ENCODE measurements around the gene PARP15. TPM values are rescaled to one million over a fixed set of nuclear protein-coding genes. Genes with fewer than 3 reads are reported as not detected.
"Not testable (repeated sequence)": the region's sequence is repeated elsewhere in the genome, so short reads cannot be mapped to it uniquely, and the experiment has no call there.

Gene PARP15
- total RNA-seq, 5 donors from 2014 or later (not counting 1 experiment from before 2014, with no cell fraction given), result 37.3 to 74.9 (median 72.5) TPM

DNA sequence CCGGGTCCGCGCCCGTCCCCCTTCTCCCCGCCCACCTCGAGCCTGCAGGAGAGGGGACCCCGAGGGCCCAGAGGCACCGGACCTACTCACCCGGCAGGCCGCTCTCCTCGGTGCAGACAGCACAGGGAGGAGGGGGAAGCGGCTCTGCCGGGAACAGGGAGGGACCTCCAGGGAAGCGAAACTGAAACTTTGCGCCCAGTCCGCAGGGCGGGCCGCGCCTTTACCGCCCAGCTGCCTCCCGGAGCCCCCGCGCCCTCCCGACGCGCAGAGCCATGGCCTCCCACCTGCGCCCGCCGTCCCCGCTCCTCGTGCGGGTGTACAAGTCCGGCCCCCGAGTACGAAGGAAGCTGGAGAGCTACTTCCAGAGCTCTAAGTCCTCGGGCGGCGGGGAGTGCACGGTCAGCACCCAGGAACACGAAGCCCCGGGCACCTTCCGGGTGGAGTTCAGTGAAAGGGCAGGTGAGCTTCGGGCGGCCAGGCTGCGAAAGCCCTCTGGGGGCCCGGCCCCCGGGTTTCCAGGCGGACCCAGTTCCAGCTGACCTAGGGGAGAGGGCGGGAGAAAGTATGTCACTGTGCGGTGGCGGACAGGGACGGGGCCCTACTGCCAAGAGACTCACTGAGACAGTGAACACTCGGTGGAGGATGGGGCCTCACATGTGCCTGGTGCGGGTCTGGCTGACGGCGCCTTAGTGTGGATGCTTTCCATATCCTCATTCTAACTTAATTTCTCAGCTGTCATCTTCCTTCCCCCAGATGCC, 13.1 kb upstream of the PARP15 start, which contains the start of the genes DTX3L and PARP9:
DTX3L (plus strand) TSS at position 184 of the 758 bp plus-strand sequence; CDS start at position 273, 89 bp downstream.
PARP9 (minus strand) TSS at position 146 of the 758 bp plus-strand sequence. CDS start 4,680 bp downstream, outside the sequence.
- WGBS (ENCODE audit: insufficient coverage), result under 1% methylated on average over 48 of the region's 56 CpGs
- peaks cover 0 to 39% of the 10 kb centered on the region in 2 donors for H3K36me3 ChIP-seq (ENCODE audit: control insufficient read depth in 2 of 2, extremely low read depth in 1 of 2, insufficient read depth in 1 of 2, low read length in 1 of 2)
- no peaks in the 10 kb centered on the region for H3K9me3 ChIP-seq
- POLR2A ChIA-PET, result interaction anchor here (0.6 kb wide), 3 partner anchors 59 to 700 kb away, joined by 5 to 8 read pairs (median 6); no protein-coding TSS in a partner anchor
- no peaks in the 10 kb centered on the region for H3K27me3 ChIP-seq (replicated peaks in 1 of 2; ENCODE audit: control insufficient read depth in 2 of 2, extremely low read depth in 1 of 2, insufficient read depth in 2 of 2, low read length in 1 of 2)
- H3K27ac ChIP-seq (ENCODE audit: low read length), result peak within 1 kb of the TSS; percentile 88
- CTCF ChIA-PET, result interaction anchor here (0.8 to 8.0 kb wide), 6 partner anchors 12 to 1968 kb away, joined by 3 to 112 read pairs (median 4); partner anchors contain the start of genes KPNA1 (in 1 of the 2), NDUFB4 (in 1 of the 2), PARP14 (in 1 of the 2) and WDR5B (in 1 of the 2)
- ATAC-seq (replicated peaks in 1 of 4) (peak; percentile 88 to 93 (median 90)), DNase-seq (peak; percentile 46 to 87 (median 70))
- peaks cover 37% of the 10 kb centered on the region for H3K36me3 Mint-ChIP-seq
- no peaks in the 10 kb centered on the region for H3K9me3 Mint-ChIP-seq
- peaks cover 20 to 48% of the 10 kb centered on the region in 2 experiments for H3K4me1 ChIP-seq (ENCODE audit: control insufficient read depth in 1 of 2, extremely low read depth in 1 of 2, insufficient read depth in 2 of 2, low read length in 2 of 2)
- H3K27ac Mint-ChIP-seq, result peak within 1 kb of the TSS; percentile 97 to 100
- peaks cover 80 to 90% (median 81%) of the 10 kb centered on the region in 3 donors for H3K4me1 Mint-ChIP-seq
- peak within 1 kb of the TSS; percentile 76 to 82 for H3K4me3 ChIP-seq (ENCODE audit: control insufficient read depth in 1 of 2, extremely low read depth in 1 of 2, low read length in 1 of 2)
- no peaks in the 10 kb centered on the region for H3K27me3 Mint-ChIP-seq
- peak within 1 kb of the TSS; percentile 92 to 98 (median 95) for H3K4me3 Mint-ChIP-seq

- POLR2A ChIA-PET, result not testable (repeated sequence)
- no CpG with 5 or more reads among the region's 7 CpGs for WGBS (ENCODE audit: insufficient coverage)
- H3K4me3 Mint-ChIP-seq, result peak overlapping the region in 1 of 3 donors; percentile 43
Measured at GRCh38 chr3:122568131-122568530, 9.3 kb upstream of the PARP15 start.

DNA sequence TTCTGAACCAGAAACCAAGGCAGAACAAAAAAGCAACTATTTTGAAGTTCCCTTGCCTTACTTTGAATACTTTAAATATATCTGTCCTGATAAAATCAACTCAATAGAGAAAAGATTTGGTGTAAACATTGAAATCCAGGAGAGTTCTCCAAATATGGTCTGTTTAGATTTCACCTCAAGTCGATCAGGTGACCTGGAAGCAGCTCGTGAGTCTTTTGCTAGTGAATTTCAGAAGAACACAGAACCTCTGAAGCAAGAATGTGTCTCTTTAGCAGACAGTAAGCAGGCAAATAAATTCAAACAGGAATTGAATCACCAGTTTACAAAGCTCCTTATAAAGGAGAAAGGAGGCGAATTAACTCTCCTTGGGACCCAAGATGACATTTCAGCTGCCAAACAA, 8.7 kb upstream of the PARP15 start:
- WGBS (ENCODE audit: insufficient coverage), result 45% methylated on average over 2 of the region's 3 CpGs
- ChIA-PET POLR2A (no interaction called here), CTCF (interaction anchor here in 1 of 2 donors (0.8 to 3.0 kb wide), 2 partner anchors 10 to 111 kb away, joined by 3 to 8 read pairs; no protein-coding TSS in a partner anchor)
- no peaks in the 10 kb centered on the region for H3K27me3 ChIP-seq (replicated peaks in 1 of 2; ENCODE audit: control insufficient read depth in 2 of 2, extremely low read depth in 1 of 2, insufficient read depth in 2 of 2, low read length in 1 of 2)
- H3K4me1 ChIP-seq (ENCODE audit: control insufficient read depth in 1 of 2, extremely low read depth in 1 of 2, insufficient read depth in 2 of 2, low read length in 2 of 2), result peaks cover 15 to 37% of the 10 kb centered on the region in 2 experiments
- Mint-ChIP-seq H3K4me1 (peaks cover 70 to 76% (median 73%) of the 10 kb centered on the region in 3 donors), H3K36me3 (peaks cover 54% of the 10 kb centered on the region), H3K9me3 (no peaks in the 10 kb centered on the region), H3K27ac (peak overlapping the region; percentile 79 to 82), H3K4me3 (peak overlapping the region in 1 of 3 donors; percentile 43), H3K27me3 (no peaks in the 10 kb centered on the region)
- H3K9me3 ChIP-seq, result no peaks in the 10 kb centered on the region
- DNase-seq (no peak), ATAC-seq (replicated peaks in 1 of 4) (no peak)
- no peak overlapping the region for H3K4me3 ChIP-seq (ENCODE audit: control insufficient read depth in 1 of 2, extremely low read depth in 1 of 2, low read length in 1 of 2)
- H3K36me3 ChIP-seq (ENCODE audit: control insufficient read depth in 2 of 2, extremely low read depth in 1 of 2, insufficient read depth in 1 of 2, low read length in 1 of 2), result peaks cover 0 to 70% of the 10 kb centered on the region in 2 donors
- peak overlapping the region; percentile 31 for H3K27ac ChIP-seq (ENCODE audit: low read length)

More at GRCh38 chr3:122568131-122568530, 9.3 kb upstream of the PARP15 start:
- ATAC-seq (replicated peaks in 1 of 4); H3K9me3 ChIP-seq; H3K4me3 ChIP-seq (ENCODE audit: control insufficient read depth in 1 of 2, extremely low read depth in 1 of 2, low read length in 1 of 2); H3K27me3 Mint-ChIP-seq; DNase-seq; H3K27me3 ChIP-seq (replicated peaks in 1 of 2; ENCODE audit: control insufficient read depth in 2 of 2, extremely low read depth in 1 of 2, insufficient read depth in 2 of 2, low read length in 1 of 2); H3K9me3 Mint-ChIP-seq: not testable (repeated sequence)
- peaks cover 16 to 38% of the 10 kb centered on the region in 2 experiments for H3K4me1 ChIP-seq (ENCODE audit: control insufficient read depth in 1 of 2, extremely low read depth in 1 of 2, insufficient read depth in 2 of 2, low read length in 2 of 2)
- peaks cover 72 to 74% (median 72%) of the 10 kb centered on the region in 3 donors for H3K4me1 Mint-ChIP-seq
- H3K27ac ChIP-seq (ENCODE audit: low read length), result peak overlapping the region; percentile 31
- H3K36me3 ChIP-seq (ENCODE audit: control insufficient read depth in 2 of 2, extremely low read depth in 1 of 2, insufficient read depth in 1 of 2, low read length in 1 of 2), result peaks cover 0 to 66% of the 10 kb centered on the region in 2 donors
- H3K36me3 Mint-ChIP-seq, result peaks cover 54% of the 10 kb centered on the region
- peak overlapping the region; percentile 79 to 84 for H3K27ac Mint-ChIP-seq
- CTCF ChIA-PET, result interaction anchor here in 1 of 2 donors (0.8 to 3.0 kb wide), 2 partner anchors 11 to 111 kb away, joined by 3 to 8 read pairs; no protein-coding TSS in a partner anchor

- H3K4me1 ChIP-seq (ENCODE audit: control insufficient read depth in 1 of 2, extremely low read depth in 1 of 2, insufficient read depth in 2 of 2, low read length in 2 of 2), result peaks cover 21 to 22% of the 10 kb centered on the region in 2 experiments
- Mint-ChIP-seq H3K9me3 (no peaks in the 10 kb centered on the region), H3K4me3 (no peak overlapping the region), H3K27me3 (no peaks in the 10 kb centered on the region), H3K27ac (peak overlapping the region; percentile 89 to 90), H3K36me3 (peaks cover 45% of the 10 kb centered on the region), H3K4me1 (peaks cover 59 to 80% (median 62%) of the 10 kb centered on the region in 3 donors)
- H3K36me3 ChIP-seq (ENCODE audit: control insufficient read depth in 2 of 2, extremely low read depth in 1 of 2, insufficient read depth in 1 of 2, low read length in 1 of 2), result peaks cover 0 to 51% of the 10 kb centered on the region in 2 donors
- no peaks in the 10 kb centered on the region for H3K27me3 ChIP-seq (replicated peaks in 1 of 2; ENCODE audit: control insufficient read depth in 2 of 2, extremely low read depth in 1 of 2, insufficient read depth in 2 of 2, low read length in 1 of 2)
- H3K9me3 ChIP-seq, result no peaks in the 10 kb centered on the region
- POLR2A ChIA-PET, result no interaction called here
- DNase-seq (peak in 18 of 35 experiments; percentile 3 to 45 (median 14)), ATAC-seq (replicated peaks in 1 of 4) (peak in 3 of 4 experiments; percentile 51 to 61 (median 55))
- CTCF ChIA-PET, result no interaction called here
- H3K27ac ChIP-seq (ENCODE audit: low read length), result peak overlapping the region; percentile 65
- H3K4me3 ChIP-seq (ENCODE audit: control insufficient read depth in 1 of 2, extremely low read depth in 1 of 2, low read length in 1 of 2), result no peak overlapping the region
- 30% methylated on average over 2 of the region's 3 CpGs for WGBS (ENCODE audit: insufficient coverage)
Measured at GRCh38 chr3:122572940-122573412, 4.5 kb upstream of the PARP15 start.

GRCh38 chr3:122576174-122576940, 1.1 kb upstream of the PARP15 start:
- peak in 1 of 4 experiments; percentile 23 for ATAC-seq (replicated peaks in 1 of 4)
- H3K4me1 ChIP-seq (ENCODE audit: control insufficient read depth in 1 of 2, extremely low read depth in 1 of 2, insufficient read depth in 2 of 2, low read length in 2 of 2), result peaks cover 18 to 22% of the 10 kb centered on the region in 2 experiments
- no peak overlapping the region for H3K4me3 ChIP-seq (ENCODE audit: control insufficient read depth in 1 of 2, extremely low read depth in 1 of 2, low read length in 1 of 2)

More at GRCh38 chr3:122576174-122576940, 1.1 kb upstream of the PARP15 start:
- 72% methylated on average over 2 of the region's 8 CpGs for WGBS (ENCODE audit: insufficient coverage)
- Mint-ChIP-seq H3K4me3 (peak overlapping the region; percentile 10 to 100 (median 97)), H3K4me1 (peaks cover 47 to 79% (median 55%) of the 10 kb centered on the region in 3 donors), H3K27ac (peak overlapping the region; percentile 100), H3K9me3 (peaks cover 0 to 3% (median 3%) of the 10 kb centered on the region in 3 donors), H3K27me3 (no peaks in the 10 kb centered on the region), H3K36me3 (peaks cover 27% of the 10 kb centered on the region)
- peak overlapping the region; percentile 71 for H3K27ac ChIP-seq (ENCODE audit: low read length)
- ChIA-PET CTCF (interaction anchor here in 1 of 2 donors (0.6 kb wide), 1 partner anchor 12 kb away, joined by 4 read pairs; no protein-coding TSS in a partner anchor), POLR2A (interaction anchor here in 1 of 2 donors (0.7 kb wide), 1 partner anchor 1370 kb away, joined by 6 read pairs; no protein-coding TSS in a partner anchor)
- peak in 1 of 35 experiments; percentile 3 for DNase-seq
- no peaks in the 10 kb centered on the region for H3K27me3 ChIP-seq (replicated peaks in 1 of 2; ENCODE audit: control insufficient read depth in 2 of 2, extremely low read depth in 1 of 2, insufficient read depth in 2 of 2, low read length in 1 of 2)
- no peaks in the 10 kb centered on the region for H3K9me3 ChIP-seq
- peaks cover 0 to 20% of the 10 kb centered on the region in 2 donors for H3K36me3 ChIP-seq (ENCODE audit: control insufficient read depth in 2 of 2, extremely low read depth in 1 of 2, insufficient read depth in 1 of 2, low read length in 1 of 2)

Measured in T-cell (primary cell).